ENCODE results near the gene SH3BP5.

The SH3BP5 gene

GRCh38 chr3:15332405-15333098, at the start of gene SH3BP5:
SH3BP5 (minus strand) TSS chr3:15332586; CDS start chr3:15332408, 178 bp downstream.
- FAIRE-seq (no peak), DNase-seq (ENCODE audit: insufficient read length, low spot score) (peak; percentile 46)
- TF ChIP-seq CTCF (IDR thresholded peaks at IDR 0.05; ENCODE audit: insufficient read depth, missing control alignments), result peak; percentile 41

- no peak for TF ChIP-seq CTCF (IDR thresholded peaks at IDR 0.05; ENCODE audit: insufficient read depth, missing control alignments)
- FAIRE-seq (no peak), DNase-seq (ENCODE audit: insufficient read length, low spot score) (no peak)
Observed at GRCh38 chr3:15380980-15381890, 48.8 kb upstream of the SH3BP5 start.

- FAIRE-seq, result peak; percentile 81
- TF ChIP-seq CTCF (IDR thresholded peaks at IDR 0.05; ENCODE audit: insufficient read depth, missing control alignments), result peak; percentile 81
- no peak for DNase-seq (ENCODE audit: insufficient read length, low spot score)
Observed at GRCh38 chr3:15377961-15378791, 45.8 kb upstream of the SH3BP5 start.

- DNase-seq (ENCODE audit: insufficient read length, low spot score) (no peak), FAIRE-seq (no peak)
- no peak for TF ChIP-seq CTCF (IDR thresholded peaks at IDR 0.05; ENCODE audit: insufficient read depth, missing control alignments)
Observed at GRCh38 chr3:15375461-15376000, 43.1 kb upstream of the SH3BP5 start.

- FAIRE-seq (no peak), DNase-seq (ENCODE audit: insufficient read length, low spot score) (no peak)
Observed at GRCh38 chr3:15372918-15373317, 40.5 kb upstream of the SH3BP5 start.

More at GRCh38 chr3:15372918-15373317, 40.5 kb upstream of the SH3BP5 start:
- TF ChIP-seq CTCF (IDR thresholded peaks at IDR 0.05; ENCODE audit: insufficient read depth, missing control alignments), result no peak
